IgD-negative memory B cell (primary cell): ENCODE measurements around the gene FAM163B. TPM values are rescaled to one million over a fixed set of nuclear protein-coding genes. Genes with fewer than 3 reads are reported as not detected.

Experiments used
- H3K27ac Mint-ChIP-seq, 3 donors: one replicate each; pipeline ENCODE4 v1.8.0; 2020 to 2022; ENCODE audit warnings: mild to moderate bottlenecking in 3 of 3, mixed read lengths in 3 of 3, moderate library complexity in 1 of 3
- H3K27me3 Mint-ChIP-seq: one replicate; pipeline ENCODE4 v1.8.0; 2021; ENCODE audit warnings: mixed read lengths
- H3K36me3 Mint-ChIP-seq: one replicate; pipeline ENCODE4 v1.8.0; 2020; ENCODE audit warnings: mild to moderate bottlenecking, mixed read lengths
- H3K4me1 Mint-ChIP-seq, 3 donors: one replicate each; pipeline ENCODE4 v1.8.0; 2020 to 2022; ENCODE audit warnings: mixed read lengths in 3 of 3, mild to moderate bottlenecking in 1 of 3
- H3K4me3 Mint-ChIP-seq, 4 donors: one replicate each; pipeline ENCODE4 v1.8.0; 2020 to 2022; ENCODE audit warnings: mild to moderate bottlenecking in 4 of 4, mixed read lengths in 4 of 4, moderate library complexity in 3 of 4
- H3K9me3 Mint-ChIP-seq, 3 donors: one replicate each; pipeline ENCODE4 v1.8.0; 2020 to 2021; ENCODE audit warnings: mixed read lengths in 3 of 3, mild to moderate bottlenecking in 1 of 3
- polyA plus RNA-seq: library from polyadenylated mRNA; unstranded; fragments of 300-500 nt; fragmentation: Illumina TruSeq; gene quantifications from one replicate; pipeline ENCODE4 v1.2.3, GENCODE V29; 2021

Gene FAM163B
- polyA plus RNA-seq, 1 donor from 2014 or later = not detected

DNA sequence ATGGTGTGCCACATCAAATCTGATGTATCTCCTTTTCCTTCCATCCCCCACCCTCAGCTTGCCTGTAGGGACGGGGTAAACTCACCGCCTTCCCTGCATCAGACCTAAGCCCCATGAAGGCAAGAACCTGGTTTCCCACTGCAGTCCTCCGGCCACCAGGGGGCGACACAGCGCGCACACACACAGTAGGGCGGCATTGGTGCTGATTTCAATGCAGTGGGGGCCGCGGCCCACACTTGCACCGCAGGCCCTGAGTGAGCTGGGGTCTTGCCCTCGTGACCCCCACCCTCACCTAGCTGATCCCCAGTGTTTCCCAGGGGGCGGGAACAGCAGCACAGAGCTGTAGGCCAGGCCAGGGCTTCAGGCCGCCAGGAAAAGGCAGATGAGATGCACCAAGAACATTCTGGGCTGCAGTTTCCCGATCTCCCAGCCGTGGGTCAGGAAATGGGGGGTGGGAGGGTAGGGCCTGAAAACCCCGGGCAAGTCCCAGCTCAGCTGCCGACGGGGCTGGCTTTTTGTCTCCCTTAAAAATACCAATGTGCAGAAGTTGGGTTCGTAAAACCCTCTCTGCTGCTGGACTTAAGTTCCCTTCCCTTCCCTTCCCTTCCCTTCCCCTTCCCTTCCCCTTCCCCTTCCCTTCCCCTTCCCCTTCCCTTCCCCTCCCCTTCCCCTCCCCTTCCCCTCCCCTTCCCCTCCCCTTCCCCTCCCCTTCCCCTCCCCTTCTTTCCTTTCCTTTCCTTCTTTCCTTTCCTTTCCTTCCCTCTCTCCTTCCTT lies 19.5 kb downstream of the FAM163B start:
- H3K36me3 Mint-ChIP-seq = no peaks in the 10 kb centered on the region
- no peak overlapping the region for H3K27ac Mint-ChIP-seq
- H3K4me1 Mint-ChIP-seq = peaks cover 0 to 7% (median 5%) of the 10 kb centered on the region in 3 donors
- peaks cover 21% of the 10 kb centered on the region for H3K27me3 Mint-ChIP-seq
- no peak overlapping the region for H3K4me3 Mint-ChIP-seq
- no peaks in the 10 kb centered on the region for H3K9me3 Mint-ChIP-seq

GRCh38 chr9:133587466-133587865 lies 21.7 kb downstream of the FAM163B start:
- H3K27ac Mint-ChIP-seq = no peak overlapping the region
- H3K36me3 Mint-ChIP-seq = no peaks in the 10 kb centered on the region
- no peak overlapping the region for H3K4me3 Mint-ChIP-seq
- H3K27me3 Mint-ChIP-seq = peaks cover 32% of the 10 kb centered on the region
- H3K9me3 Mint-ChIP-seq = no peaks in the 10 kb centered on the region
- peaks cover 0 to 12% (median 9%) of the 10 kb centered on the region in 3 donors for H3K4me1 Mint-ChIP-seq

DNA sequence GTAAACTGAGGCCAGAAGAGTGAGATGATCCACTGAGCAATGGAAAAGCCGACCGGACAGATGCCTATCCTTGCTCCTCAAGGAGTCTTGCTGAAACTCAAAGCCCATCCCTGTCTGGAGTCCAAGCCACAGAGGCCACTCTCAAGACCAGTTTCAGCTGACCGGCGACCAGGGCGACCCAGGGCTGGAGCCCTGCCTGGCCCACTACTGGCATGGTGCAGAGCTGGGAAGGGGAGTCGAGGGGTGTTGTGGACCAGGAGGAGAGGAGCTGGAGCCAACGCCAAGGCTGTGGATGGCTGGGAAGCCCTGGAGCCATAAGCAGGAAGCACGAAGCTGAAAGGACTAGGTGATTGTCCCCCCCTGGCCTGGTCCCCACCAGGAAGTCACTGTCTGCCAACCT lies 22.1 kb downstream of the FAM163B start:
- no peaks in the 10 kb centered on the region for H3K36me3 Mint-ChIP-seq
- peaks cover 0 to 12% (median 9%) of the 10 kb centered on the region in 3 donors for H3K4me1 Mint-ChIP-seq
- peaks cover 36% of the 10 kb centered on the region for H3K27me3 Mint-ChIP-seq
- H3K27ac Mint-ChIP-seq = no peak overlapping the region
- H3K9me3 Mint-ChIP-seq = no peaks in the 10 kb centered on the region
- H3K4me3 Mint-ChIP-seq = no peak overlapping the region

DNA sequence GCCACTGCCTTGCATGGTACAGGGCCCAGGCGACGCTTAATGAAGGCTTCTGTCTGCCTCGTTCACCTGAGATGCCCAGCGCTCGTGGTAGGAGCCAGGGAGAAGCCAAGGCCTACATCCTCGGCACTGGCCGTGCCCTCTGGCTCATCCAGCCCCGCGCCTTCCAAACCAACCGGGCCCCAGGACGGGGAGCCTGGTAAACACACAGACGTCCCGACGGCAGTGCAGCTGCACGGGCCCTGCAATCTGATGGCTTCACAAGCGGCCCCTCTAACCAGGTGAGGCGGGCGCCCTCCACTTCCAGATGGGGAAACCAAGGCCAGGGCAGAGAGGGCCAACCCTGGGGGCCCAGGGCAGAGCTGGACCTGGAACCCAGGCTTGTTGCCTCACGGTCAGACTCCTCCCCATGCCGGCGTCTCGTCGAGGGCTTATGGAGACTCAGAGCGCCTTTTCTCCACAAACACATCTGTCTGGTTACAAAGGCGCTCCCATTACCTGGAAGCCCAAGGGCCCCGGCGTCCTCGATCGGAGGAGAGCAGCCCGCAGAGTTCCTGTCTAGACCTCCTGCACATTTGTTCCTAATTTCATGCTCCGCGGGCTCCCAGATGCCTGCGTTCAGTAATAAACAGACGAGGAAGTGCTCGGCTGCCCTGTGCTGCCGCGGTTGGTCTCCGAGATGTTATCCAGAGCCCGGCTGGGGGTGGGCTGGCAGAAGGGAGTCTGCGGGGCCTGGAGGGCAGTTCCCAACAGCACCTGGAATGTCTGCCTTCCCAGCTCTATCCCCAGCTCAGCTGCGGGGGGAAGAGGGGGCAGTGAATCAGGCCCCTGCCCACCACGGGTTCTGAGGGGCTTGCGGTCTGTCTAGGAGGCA lies 23.5 kb downstream of the FAM163B start:
- Mint-ChIP-seq H3K27me3 (peaks cover 49% of the 10 kb centered on the region), H3K4me3 (peak overlapping the region in 2 of 4 donors; percentile 78 to 89), H3K9me3 (no peaks in the 10 kb centered on the region), H3K27ac (no peak overlapping the region), H3K4me1 (peaks cover 0 to 12% (median 9%) of the 10 kb centered on the region in 3 donors), H3K36me3 (no peaks in the 10 kb centered on the region)

- Mint-ChIP-seq H3K27ac (no peak overlapping the region), H3K4me1 (peaks cover 0 to 12% (median 9%) of the 10 kb centered on the region in 3 donors), H3K36me3 (no peaks in the 10 kb centered on the region), H3K27me3 (peaks cover 52% of the 10 kb centered on the region), H3K4me3 (peak overlapping the region in 1 of 4 donors; percentile 89), H3K9me3 (no peaks in the 10 kb centered on the region)
Measured at GRCh38 chr9:133584559-133585476, 24.4 kb downstream of the FAM163B start.

GRCh38 chr9:133584167-133584558 lies 25.0 kb downstream of the FAM163B start:
- no peaks in the 10 kb centered on the region for H3K36me3 Mint-ChIP-seq
- H3K4me1 Mint-ChIP-seq = peaks cover 0 to 12% (median 9%) of the 10 kb centered on the region in 3 donors
- peaks cover 57% of the 10 kb centered on the region for H3K27me3 Mint-ChIP-seq
- H3K4me3 Mint-ChIP-seq = no peak overlapping the region
- no peak overlapping the region for H3K27ac Mint-ChIP-seq
- H3K9me3 Mint-ChIP-seq = no peaks in the 10 kb centered on the region

GRCh38 chr9:133583586-133583985 lies 25.6 kb downstream of the FAM163B start:
- Mint-ChIP-seq H3K9me3 (no peaks in the 10 kb centered on the region), H3K27ac (no peak overlapping the region), H3K36me3 (no peaks in the 10 kb centered on the region), H3K27me3 (peaks cover 58% of the 10 kb centered on the region), H3K4me1 (peaks cover 0 to 12% (median 9%) of the 10 kb centered on the region in 3 donors), H3K4me3 (no peak overlapping the region)

DNA sequence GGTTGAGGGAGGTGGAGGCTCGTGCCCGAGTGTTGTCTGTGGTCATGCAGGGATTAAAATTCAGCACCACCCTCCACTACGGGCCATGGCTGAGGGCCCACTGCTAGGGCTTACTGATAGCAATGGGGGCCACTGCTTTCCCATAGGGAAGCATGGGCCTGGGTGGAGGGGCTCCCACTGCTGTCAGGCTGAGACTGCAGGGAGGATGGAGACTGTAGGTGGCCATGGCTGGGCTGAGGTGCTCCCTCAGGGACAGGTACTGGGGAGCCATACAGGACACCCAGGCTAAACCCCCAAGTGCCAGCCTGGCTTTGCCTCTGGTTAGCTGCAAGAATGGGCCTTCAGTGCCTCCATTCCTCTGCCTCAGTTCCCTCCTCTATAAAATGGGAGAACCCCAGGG lies 26.1 kb downstream of the FAM163B start:
- Mint-ChIP-seq H3K27me3 (peaks cover 62% of the 10 kb centered on the region), H3K36me3 (no peaks in the 10 kb centered on the region), H3K4me3 (no peak overlapping the region), H3K27ac (no peak overlapping the region), H3K9me3 (no peaks in the 10 kb centered on the region), H3K4me1 (peaks cover 0 to 12% (median 9%) of the 10 kb centered on the region in 3 donors)

DNA sequence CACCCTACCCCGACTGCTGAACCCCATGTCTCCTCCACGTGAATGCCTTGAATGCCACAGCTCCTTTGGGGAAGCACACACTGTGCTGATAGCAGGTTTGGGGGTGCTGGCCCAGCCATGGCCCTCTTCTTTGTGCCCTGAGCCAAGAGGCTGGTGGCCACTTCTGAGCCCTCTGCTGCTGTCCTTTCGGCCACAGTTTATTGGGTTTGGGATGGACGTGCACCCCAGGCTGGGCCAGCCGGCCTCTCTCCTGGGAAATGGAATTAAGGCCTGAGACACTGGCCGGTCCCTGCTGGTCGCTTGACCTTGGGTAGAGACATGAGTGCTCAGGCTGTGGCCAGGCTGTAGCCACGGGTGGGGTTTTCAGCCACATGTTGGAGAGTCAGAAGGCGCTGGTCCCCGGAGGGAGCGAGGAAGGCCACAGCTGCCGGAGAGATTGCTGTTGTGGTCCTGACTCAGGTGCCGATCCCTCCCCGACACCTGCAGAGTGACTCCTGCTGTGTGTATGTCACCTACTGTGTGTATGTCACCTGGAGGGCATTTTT lies 26.6 kb downstream of the FAM163B start:
- no peak overlapping the region for H3K4me3 Mint-ChIP-seq
- H3K27ac Mint-ChIP-seq = peak overlapping the region in 1 of 3 donors; percentile 25
- H3K36me3 Mint-ChIP-seq = no peaks in the 10 kb centered on the region
- no peaks in the 10 kb centered on the region for H3K9me3 Mint-ChIP-seq
- H3K4me1 Mint-ChIP-seq = peaks cover 0 to 12% (median 9%) of the 10 kb centered on the region in 3 donors
- H3K27me3 Mint-ChIP-seq = peaks cover 66% of the 10 kb centered on the region

GRCh38 chr9:133581513-133582343 lies 27.5 kb downstream of the FAM163B start:
- Mint-ChIP-seq H3K4me1 (peaks cover 0 to 14% (median 12%) of the 10 kb centered on the region in 3 donors), H3K36me3 (no peaks in the 10 kb centered on the region), H3K27me3 (peaks cover 71% of the 10 kb centered on the region), H3K4me3 (no peak overlapping the region), H3K27ac (peak overlapping the region in 1 of 3 donors; percentile 25), H3K9me3 (no peaks in the 10 kb centered on the region)

DNA sequence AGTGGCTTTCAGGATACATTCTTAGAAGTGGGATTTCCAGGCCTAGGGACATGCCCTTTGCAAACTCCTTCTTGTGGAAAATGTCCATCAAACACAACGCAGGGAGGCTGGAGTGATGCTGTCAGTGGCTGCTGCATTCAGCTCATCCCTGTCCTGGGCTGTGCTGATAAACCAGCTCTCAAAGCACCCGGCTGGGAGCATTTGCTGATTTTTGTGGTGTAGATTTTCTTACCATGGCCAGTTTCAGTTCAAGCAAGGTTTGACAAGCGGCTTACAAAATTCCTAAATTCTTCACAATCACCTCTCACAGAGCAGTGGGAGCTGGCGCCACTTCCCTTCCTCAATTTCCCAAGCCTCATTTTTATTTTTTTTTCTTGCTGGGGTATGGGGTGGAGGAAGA lies 28.2 kb downstream of the FAM163B start:
- H3K4me3 Mint-ChIP-seq = no peak overlapping the region
- no peaks in the 10 kb centered on the region for H3K36me3 Mint-ChIP-seq
- no peak overlapping the region for H3K27ac Mint-ChIP-seq
- peaks cover 0 to 1% (median 0%) of the 10 kb centered on the region in 3 donors for H3K9me3 Mint-ChIP-seq
- H3K27me3 Mint-ChIP-seq = peaks cover 74% of the 10 kb centered on the region
- peaks cover 0 to 16% (median 14%) of the 10 kb centered on the region in 3 donors for H3K4me1 Mint-ChIP-seq

- Mint-ChIP-seq H3K27ac (no peak overlapping the region), H3K9me3 (peaks cover 0 to 1% (median 0%) of the 10 kb centered on the region in 3 donors), H3K27me3 (peaks cover 74% of the 10 kb centered on the region), H3K4me3 (no peak overlapping the region), H3K36me3 (no peaks in the 10 kb centered on the region), H3K4me1 (peaks cover 0 to 12% (median 10%) of the 10 kb centered on the region in 3 donors)
Measured at GRCh38 chr9:133580419-133580738, 28.8 kb downstream of the FAM163B start.

GRCh38 chr9:133579601-133580418 lies 29.4 kb downstream of the FAM163B start:
- H3K36me3 Mint-ChIP-seq = no peaks in the 10 kb centered on the region
- H3K27ac Mint-ChIP-seq = no peak overlapping the region
- H3K27me3 Mint-ChIP-seq = peaks cover 69% of the 10 kb centered on the region
- H3K4me3 Mint-ChIP-seq = peak overlapping the region in 1 of 4 donors; percentile 76
- peaks cover 0 to 1% (median 0%) of the 10 kb centered on the region in 3 donors for H3K9me3 Mint-ChIP-seq
- peaks cover 0 to 10% (median 9%) of the 10 kb centered on the region in 3 donors for H3K4me1 Mint-ChIP-seq
